Measurements from ENCODE around the gene DCTN3. TPM values are rescaled to one million over a fixed set of nuclear protein-coding genes. Genes with fewer than 3 reads are reported as not detected.
A peak's percentile ranks its signal among the peaks of the same experiment; 100 is the strongest.
"Not testable (repeated sequence)": the region's sequence is repeated elsewhere in the genome, so short reads cannot be mapped to it uniquely, and the experiment has no call there.

The DCTN3 gene
- total RNA-seq, 1 experiment from 2014 or later = 110 TPM

- in situ Hi-C loops (cut with HindIII; ENCODE audit: low pct_unique_long_range_greater_than_20kb, low sequenced_read_pairs) = no loop called here
- DNase-seq (ENCODE audit: low read depth) = no peak
Measured at GRCh38 chr9:34650816-34651215, 30.5 kb upstream of the DCTN3 start.

- in situ Hi-C loops (cut with HindIII; ENCODE audit: low pct_unique_long_range_greater_than_20kb, low sequenced_read_pairs) = no loop called here
- DNase-seq (ENCODE audit: low read depth) = no peak
Measured at GRCh38 chr9:34648673-34649072, 28.4 kb upstream of the DCTN3 start.

DNA sequence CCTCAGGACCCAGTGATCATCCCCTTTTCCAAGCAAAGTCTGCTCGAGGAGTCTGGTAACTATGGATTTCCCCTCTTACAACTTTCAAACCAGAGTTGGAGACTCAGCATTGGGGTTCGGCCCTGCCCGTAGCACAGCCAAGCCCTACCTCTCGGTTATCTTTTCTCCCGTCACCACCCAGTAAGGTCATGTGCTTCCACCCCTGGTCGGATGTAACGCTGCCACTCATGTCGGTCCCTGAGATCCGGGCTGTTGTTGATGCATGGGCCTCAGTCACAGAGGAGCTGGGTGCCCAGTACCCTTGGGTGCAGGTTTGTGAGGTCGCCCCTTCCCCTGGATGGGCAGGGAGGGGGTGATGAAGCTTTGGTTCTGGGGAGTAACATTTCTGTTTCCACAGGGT is 27.4 kb upstream of the DCTN3 start:
- no peak for DNase-seq (ENCODE audit: low read depth)
- in situ Hi-C loops (cut with HindIII; ENCODE audit: low pct_unique_long_range_greater_than_20kb, low sequenced_read_pairs) = no loop called here

DNA sequence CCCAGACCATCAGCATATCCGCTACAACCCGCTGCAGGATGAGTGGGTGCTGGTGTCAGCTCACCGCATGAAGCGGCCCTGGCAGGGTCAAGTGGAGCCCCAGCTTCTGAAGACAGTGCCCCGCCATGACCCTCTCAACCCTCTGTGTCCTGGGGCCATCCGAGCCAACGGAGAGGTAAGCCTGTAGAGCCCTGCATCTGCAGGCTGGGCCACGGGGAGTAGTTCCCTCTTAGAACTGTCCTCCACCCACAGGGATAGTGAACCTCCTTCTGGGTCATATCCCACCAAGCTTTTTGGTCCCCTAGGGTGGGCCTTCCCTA is 26.7 kb upstream of the DCTN3 start:
- DNase-seq (ENCODE audit: low read depth) = no peak
- in situ Hi-C loops (cut with HindIII; ENCODE audit: low pct_unique_long_range_greater_than_20kb, low sequenced_read_pairs) = no loop called here

DNA sequence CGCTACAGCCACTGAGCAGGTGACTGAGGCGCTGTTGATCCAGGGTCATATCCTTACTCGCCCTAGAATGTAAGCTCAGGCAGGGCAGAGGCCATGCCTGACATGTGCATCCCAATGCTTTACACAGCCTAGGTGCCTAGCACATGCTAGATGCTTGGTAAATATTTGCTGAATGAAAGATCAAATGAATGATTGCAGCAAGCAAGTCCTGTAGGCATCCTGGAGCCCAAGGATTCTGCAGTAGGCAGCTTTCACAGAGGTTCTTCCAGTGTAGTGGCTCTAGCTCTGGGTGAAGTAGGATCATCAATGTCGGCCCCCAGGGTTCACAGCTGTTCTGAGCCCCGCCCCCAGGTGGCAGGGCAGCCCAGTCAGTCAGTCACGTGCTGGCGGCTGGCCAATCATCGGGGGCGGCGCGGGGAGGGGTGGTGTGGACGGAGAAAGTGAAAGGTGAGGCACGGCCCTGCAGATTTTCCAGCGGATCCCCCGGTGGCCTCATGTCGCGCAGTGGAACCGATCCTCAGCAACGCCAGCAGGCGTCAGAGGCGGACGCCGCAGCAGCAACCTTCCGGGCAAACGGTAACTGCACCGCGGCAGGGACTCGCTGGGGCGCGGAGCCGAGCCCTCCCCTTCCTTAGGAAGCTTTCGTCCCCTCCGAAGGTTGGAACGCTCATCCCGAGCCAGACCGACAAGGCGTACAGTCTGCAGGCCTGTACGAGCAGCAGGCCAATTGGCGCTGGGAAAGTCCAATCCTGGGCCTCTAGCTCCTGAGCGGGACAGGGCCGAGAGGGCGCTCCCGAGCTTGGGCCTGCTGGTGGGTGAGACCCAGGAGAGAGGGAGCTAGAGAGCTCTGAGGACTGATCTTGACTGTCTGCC is 26.2 kb upstream of the DCTN3 start, which contains the start of gene GALT:
GALT (plus strand) TSS at position 465 of the 873 bp plus-strand sequence; CDS start at position 495, 30 bp downstream.
- peak; percentile 89 for DNase-seq (ENCODE audit: low read depth)
- in situ Hi-C loops (cut with HindIII; ENCODE audit: low pct_unique_long_range_greater_than_20kb, low sequenced_read_pairs) = no loop called here

GRCh38 chr9:34644766-34645314 is 24.5 kb upstream of the DCTN3 start:
- in situ Hi-C loops (cut with HindIII; ENCODE audit: low pct_unique_long_range_greater_than_20kb, low sequenced_read_pairs) = no loop called here
- no peak for DNase-seq (ENCODE audit: low read depth)

GRCh38 chr9:34642679-34643078 is 22.4 kb upstream of the DCTN3 start:
- in situ Hi-C loops (cut with HindIII; ENCODE audit: low pct_unique_long_range_greater_than_20kb, low sequenced_read_pairs) = no loop called here
- no peak for DNase-seq (ENCODE audit: low read depth)

- in situ Hi-C loops (cut with HindIII; ENCODE audit: low pct_unique_long_range_greater_than_20kb, low sequenced_read_pairs); DNase-seq (ENCODE audit: low read depth): not testable (repeated sequence)
Measured at GRCh38 chr9:34639322-34639721, 19.0 kb upstream of the DCTN3 start.

DNA sequence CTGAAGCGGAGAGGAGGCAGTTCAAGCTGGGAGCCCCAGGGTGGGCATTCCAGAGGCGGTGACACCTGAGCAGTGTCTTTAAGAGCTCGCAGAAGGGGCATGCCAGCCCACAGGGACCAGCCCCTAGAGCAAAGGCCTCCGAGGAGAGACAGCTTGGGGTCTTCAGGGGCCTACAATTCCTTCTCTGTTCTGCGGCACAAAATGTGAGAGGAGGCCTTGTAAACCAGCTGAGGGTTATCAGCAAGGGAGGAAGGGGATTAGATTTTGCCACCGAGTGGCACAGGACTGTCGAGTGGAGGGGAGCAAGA is 17.8 kb upstream of the DCTN3 start:
- in situ Hi-C loops (cut with HindIII; ENCODE audit: low pct_unique_long_range_greater_than_20kb, low sequenced_read_pairs) = no loop called here
- no peak for DNase-seq (ENCODE audit: low read depth)

DNA sequence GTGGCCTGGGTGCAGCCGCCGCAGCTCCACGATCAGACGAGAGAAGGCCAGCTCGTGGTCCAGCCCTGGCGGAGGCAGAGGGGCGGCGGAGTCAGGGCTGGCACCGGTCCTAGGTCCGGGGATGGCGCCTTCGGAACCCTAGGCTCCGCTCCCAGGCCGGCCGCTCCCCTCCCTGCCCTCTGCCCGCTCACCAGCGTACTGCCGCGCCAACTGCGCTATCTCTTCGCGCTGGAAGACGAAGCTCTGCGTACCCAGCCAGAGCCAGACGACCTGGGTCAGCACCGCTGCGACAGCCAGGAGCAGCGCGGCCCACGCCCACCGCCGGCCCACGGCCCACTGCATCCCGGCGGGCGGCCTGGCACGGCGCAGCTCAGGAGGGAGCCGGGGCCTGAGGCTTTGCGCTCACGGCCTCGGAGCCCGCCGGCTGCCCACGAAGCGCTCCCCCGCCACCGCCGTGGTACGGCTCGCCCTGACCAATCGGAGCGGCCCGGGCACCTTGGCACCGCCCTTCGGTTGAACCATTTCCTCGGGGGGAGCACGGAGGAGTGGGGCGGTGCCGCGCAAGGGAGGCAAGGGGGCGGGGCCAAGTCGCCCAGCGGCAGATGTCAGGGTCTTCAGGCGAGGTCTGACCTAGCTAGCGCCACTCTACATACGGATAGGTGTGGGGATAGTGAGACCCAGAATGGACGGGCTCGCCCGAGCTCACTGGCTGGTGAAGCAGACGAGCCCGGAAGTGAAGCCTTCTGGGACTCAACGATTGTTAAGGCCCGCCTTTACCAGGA is 17.3 kb upstream of the DCTN3 start, which contains the start of gene SIGMAR1:
SIGMAR1 (minus strand) TSS at position 432 of the 782 bp plus-strand sequence; CDS start at position 342, 90 bp downstream.
- DNase-seq (ENCODE audit: low read depth) = peak; percentile 87
- in situ Hi-C loops (cut with HindIII; ENCODE audit: low pct_unique_long_range_greater_than_20kb, low sequenced_read_pairs) = no loop called here

DNA sequence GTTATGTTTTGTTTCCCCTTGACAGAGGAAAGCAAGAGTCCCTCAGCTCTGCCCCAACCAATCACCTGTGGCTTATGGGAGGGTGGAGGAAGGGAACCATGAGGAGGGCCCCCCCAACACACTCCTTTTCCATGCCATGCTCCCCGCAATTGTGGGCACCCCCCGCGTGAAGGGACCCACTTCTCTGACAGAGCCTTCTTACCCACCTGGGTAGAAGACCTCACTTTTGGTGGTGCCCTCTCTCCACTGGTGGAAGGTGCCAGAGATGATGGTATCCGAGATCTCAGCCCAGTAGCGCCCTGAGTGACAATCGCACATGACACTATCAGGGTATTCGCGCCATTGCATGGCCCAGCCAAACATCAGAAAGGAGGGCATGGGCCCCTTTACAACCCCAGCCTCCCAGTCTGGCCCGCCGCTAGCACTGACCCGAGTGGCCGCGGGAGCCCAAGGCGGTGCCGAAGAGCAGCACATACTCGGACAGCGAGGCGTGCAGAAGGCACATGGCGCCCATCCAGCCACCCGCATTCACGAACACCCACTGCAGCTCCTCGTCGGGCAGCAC is 16.6 kb upstream of the DCTN3 start:
- in situ Hi-C loops (cut with HindIII; ENCODE audit: low pct_unique_long_range_greater_than_20kb, low sequenced_read_pairs) = no loop called here
- no peak for DNase-seq (ENCODE audit: low read depth)

DNA sequence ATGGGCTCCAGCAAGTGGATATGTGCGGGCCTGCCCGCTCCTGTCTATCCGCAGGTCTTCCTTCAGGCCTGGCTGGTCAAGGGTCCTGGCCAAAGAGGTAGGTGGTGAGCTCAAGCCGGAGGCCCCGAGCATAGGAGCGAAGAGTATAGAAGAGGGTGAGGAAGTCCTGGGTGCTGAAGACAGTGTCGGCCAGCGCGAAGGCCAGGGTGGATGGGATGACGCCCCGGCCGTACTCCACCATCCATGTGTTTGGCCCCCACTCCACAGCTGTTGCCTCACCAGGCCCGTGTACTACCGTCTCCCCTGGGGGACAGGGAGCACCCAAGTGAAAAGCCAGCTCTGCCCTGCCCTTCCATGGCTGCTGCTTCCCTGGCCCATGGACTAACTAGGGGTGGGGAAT is 15.3 kb upstream of the DCTN3 start:
- no peak for DNase-seq (ENCODE audit: low read depth)
- in situ Hi-C loops (cut with HindIII; ENCODE audit: low pct_unique_long_range_greater_than_20kb, low sequenced_read_pairs) = no loop called here

GRCh38 chr9:34634551-34635248 is 14.4 kb upstream of the DCTN3 start:
- in situ Hi-C loops (cut with HindIII; ENCODE audit: low pct_unique_long_range_greater_than_20kb, low sequenced_read_pairs) = no loop called here
- DNase-seq (ENCODE audit: low read depth) = no peak

DNA sequence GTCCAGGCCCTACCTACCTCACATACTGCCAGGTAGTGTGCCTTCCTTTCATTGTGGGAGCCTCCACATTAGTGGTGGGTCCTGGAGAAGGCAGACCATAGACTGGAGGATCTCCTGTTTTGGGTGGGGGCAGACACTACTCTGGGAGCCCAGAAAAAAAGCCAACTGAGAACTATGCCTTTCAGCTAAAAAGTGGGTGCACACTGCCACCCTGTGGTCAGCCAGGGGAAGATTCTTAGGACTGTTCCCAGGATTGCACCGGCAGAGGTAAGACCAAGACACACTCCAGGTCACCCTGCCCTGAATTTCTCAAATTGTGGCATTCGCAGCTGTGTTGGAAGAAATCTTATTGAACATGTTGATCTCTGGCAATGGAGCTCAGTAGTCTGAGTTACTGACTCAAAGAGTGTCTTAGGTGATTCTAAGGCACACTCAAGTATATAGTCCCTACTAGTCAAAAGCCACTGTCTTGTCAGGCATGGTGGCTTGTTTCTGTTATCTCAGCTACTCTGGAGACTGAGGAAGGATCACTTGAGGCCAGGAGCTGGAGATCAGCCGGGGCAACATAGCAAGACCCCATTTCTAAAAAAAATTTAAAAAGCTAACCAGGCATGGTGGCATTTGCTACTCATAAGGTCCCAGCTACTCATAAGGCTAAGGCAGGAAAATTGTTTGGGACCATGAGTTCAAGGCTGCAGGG is 13.7 kb upstream of the DCTN3 start:
- in situ Hi-C loops (cut with HindIII; ENCODE audit: low pct_unique_long_range_greater_than_20kb, low sequenced_read_pairs) = no loop called here
- peak; percentile 38 for DNase-seq (ENCODE audit: low read depth)

DNA sequence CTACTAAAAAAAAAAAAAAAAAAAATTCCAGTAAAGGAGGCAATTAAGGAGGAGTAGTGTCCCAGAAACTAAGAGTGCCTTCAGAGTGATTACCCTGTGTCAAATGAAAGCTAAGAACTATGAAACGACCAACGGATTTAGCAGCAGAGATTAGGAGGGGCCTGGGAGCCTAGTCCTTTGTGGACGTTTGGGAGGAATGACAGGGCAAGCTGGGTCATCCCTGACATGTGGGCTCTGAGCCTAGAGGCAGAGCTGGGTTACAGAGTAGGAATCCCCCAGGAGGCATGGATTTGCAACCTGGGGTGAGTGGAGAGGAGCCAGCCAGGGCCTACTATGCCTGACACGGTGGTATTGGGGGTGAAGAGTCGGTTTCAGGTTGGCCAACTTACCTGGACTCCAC is 12.9 kb upstream of the DCTN3 start:
- in situ Hi-C loops (cut with HindIII; ENCODE audit: low pct_unique_long_range_greater_than_20kb, low sequenced_read_pairs) = no loop called here
- no peak for DNase-seq (ENCODE audit: low read depth)

DNA sequence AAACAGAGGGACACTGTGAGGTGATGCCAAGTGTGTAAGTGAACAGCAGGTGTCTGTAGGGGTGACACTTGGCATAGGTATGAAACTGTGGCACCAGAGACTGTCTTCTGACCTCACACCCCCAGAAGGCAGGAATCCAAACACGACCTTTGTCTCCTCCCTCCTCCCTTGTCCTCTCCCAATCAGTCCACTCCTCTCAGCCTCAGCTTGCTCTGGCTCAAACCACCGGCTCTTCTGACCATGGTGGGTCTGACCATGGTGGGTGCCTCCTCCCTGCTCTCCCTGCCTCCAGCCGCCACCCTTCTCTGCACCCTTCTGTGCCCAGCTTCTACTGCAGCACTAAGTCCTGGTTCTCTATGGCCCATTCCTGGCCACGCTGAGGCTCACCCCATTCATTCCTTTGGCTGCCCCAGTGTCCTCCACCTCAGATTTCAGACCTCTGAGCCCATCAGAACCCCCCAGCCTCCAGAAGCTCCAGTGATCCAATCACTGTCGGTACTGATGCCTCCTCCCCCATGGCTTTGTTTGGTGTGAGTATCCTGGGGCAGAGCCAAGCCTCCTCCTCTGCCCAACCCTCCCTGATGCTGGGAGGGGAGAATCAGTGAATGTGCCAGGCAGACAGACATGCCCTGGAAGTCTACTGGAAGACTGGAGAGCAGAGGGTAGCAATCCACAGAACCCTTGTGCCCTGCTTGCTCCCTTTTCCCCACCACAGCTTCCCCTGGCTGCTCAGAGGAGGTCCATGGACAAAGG is 10.3 kb upstream of the DCTN3 start:
- no peak for DNase-seq (ENCODE audit: low read depth)
- in situ Hi-C loops (cut with HindIII; ENCODE audit: low pct_unique_long_range_greater_than_20kb, low sequenced_read_pairs) = no loop called here

DNA sequence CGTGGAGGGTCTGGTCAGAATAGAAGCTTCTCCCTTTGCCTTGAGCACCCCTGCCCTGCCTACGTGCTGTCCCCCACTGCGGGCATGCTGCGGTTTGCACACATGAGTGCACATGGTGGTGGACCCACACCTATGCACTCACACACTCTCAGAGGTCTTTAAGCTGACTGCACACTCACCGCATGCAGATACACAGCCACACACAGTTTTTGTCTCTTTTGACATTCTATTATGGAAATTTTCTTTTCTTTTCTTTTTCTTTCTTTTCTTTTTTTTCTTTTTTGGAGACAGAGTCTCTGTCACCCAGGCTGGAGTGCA is 9.2 kb upstream of the DCTN3 start:
- in situ Hi-C loops (cut with HindIII; ENCODE audit: low pct_unique_long_range_greater_than_20kb, low sequenced_read_pairs) = no loop called here
- no peak for DNase-seq (ENCODE audit: low read depth)
